ENCODE results near the gene ESAM. TPM values are rescaled to one million over a fixed set of nuclear protein-coding genes. Genes with fewer than 3 reads are reported as not detected.

Gene ESAM
- total RNA-seq, 1 experiment from 2014 or later: 0.92 TPM

DNA sequence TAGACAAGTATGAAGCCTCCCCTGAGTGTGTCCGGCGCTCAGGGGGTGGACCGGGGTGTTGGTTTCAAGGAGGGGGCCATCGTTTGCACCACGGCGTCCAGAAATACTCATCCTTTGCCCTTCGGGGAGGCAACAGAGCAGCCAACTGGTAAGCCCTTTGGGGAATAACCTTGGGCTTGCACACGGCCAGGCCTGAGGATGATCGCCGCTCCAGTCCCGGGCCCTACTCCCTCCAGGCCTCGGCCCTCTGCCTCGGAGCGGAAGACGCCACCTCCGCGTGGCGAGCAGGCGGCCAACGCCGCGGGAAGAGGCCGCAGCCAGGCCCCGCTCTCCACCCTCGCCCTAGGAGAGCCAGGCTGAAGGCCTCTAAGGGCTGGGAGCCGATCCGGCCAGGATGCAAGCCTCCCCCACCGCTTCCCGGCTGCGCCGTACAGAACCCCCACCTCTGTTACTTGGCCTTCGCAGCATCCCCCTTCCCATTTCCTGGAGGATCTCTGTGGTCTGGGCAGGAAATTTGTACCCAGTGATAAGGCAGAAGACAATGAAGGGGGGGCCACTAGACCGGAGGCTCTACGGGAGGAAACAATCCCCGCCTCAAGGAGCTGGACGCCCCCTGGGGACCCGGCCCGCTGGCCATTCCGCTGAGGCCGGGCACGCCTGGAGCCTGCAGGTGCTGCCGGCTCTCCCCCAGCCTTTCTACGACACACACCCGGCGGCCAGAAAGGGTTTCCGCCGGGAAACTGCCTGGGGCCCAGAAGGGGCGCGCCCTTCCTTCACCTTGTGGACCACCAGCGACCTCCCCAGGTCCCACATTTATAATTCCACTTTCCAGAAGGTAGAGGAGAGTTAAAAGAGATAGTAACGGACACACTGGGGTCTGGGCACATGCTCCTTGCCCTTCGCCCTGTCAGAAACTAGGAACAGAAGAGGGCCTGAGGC lies 2.6 kb downstream of the ESAM start:
- H3K4me1 ChIP-seq (ENCODE audit: insufficient read depth, low read length): no peaks in the 10 kb centered on the region
- no peak overlapping the region for H3K14ac ChIP-seq (ENCODE audit: insufficient read depth, low read length)
- H4K91ac ChIP-seq (ENCODE audit: insufficient read length, low read depth, low read length): no peak overlapping the region
- H4K8ac ChIP-seq (replicated peaks; ENCODE audit: insufficient read length, low read depth, low read length): no peak overlapping the region
- H3K18ac ChIP-seq (ENCODE audit: insufficient read length, low read depth, low read length): no peak overlapping the region
- H2AFZ ChIP-seq (ENCODE audit: low read length): no peak overlapping the region
- H3K9me3 ChIP-seq (ENCODE audit: control insufficient read depth, low read depth, low read length): no peaks in the 10 kb centered on the region
- H3K27ac ChIP-seq (ENCODE audit: insufficient read length, low read depth, low read length): no peak overlapping the region
- no peak overlapping the region for H2BK20ac ChIP-seq (ENCODE audit: low read depth, low read length, poor library complexity, severe bottlenecking)
- H3K4me3 Mint-ChIP-seq: peak overlapping the region; percentile 65 to 81
- no peaks in the 10 kb centered on the region for H3K79me2 ChIP-seq (ENCODE audit: insufficient read depth, low read length)
- no peak overlapping the region for H3T11ph ChIP-seq (ENCODE audit: low read length)
- H3K23ac ChIP-seq (ENCODE audit: insufficient read length, low read depth, low read length): no peak overlapping the region
- H2AK5ac ChIP-seq (ENCODE audit: insufficient read length, low read length): no peak overlapping the region
- peaks cover 0 to 9% of the 10 kb centered on the region in 2 experiments; a peak in 2 of 5 replicates for H3K9me3 Mint-ChIP-seq
- peaks cover 66% of the 10 kb centered on the region for H3K27me3 ChIP-seq (ENCODE audit: insufficient read depth, low read length)
- peaks cover 41 to 60% of the 10 kb centered on the region in 2 experiments for H3K4me1 Mint-ChIP-seq
- H2BK12ac ChIP-seq (ENCODE audit: insufficient read length, low read depth, low read length): no peak overlapping the region
- no CpG with 5 or more reads among the region's 52 CpGs for WGBS (ENCODE audit: extremely low coverage, insufficient read length, low lambda C conversion rate)
- no peak overlapping the region for H3K4ac ChIP-seq (ENCODE audit: low read depth, low read length)
- H3K23me2 ChIP-seq (ENCODE audit: insufficient read length, low read depth, low read length, poor library complexity, severe bottlenecking): peaks cover 24% of the 10 kb centered on the region
- H3K36me3 Mint-ChIP-seq (ENCODE audit: insufficient read depth in 1 of 3, low read depth in 3 of 3): no peaks in the 10 kb centered on the region
- H3K9ac ChIP-seq (ENCODE audit: extremely low read depth, insufficient read length, low read length): no peak overlapping the region
- H3K4me2 ChIP-seq (ENCODE audit: insufficient read depth, insufficient read length, low read length): peak overlapping the region; percentile 49
- peak; percentile 49 for DNase-seq
- no peak overlapping the region for H4K5ac ChIP-seq (ENCODE audit: insufficient read length, low read depth, low read length)
- no peak overlapping the region for H2BK15ac ChIP-seq (ENCODE audit: low read depth, low read length)
- H2BK5ac ChIP-seq (ENCODE audit: insufficient read length, low read length): no peak overlapping the region
- no peaks in the 10 kb centered on the region for H4K20me1 ChIP-seq (ENCODE audit: control insufficient read depth, insufficient read depth, insufficient read length)
- H3K56ac ChIP-seq (ENCODE audit: insufficient read length, low read depth, low read length): no peak overlapping the region
- H3K27me3 Mint-ChIP-seq (ENCODE audit: low read depth): peaks cover 72% of the 10 kb centered on the region
- no peak overlapping the region for H3K27ac Mint-ChIP-seq
- no peak overlapping the region for H2BK120ac ChIP-seq (ENCODE audit: low read depth, low read length, poor library complexity, severe bottlenecking)
- TF ChIP-seq, protein P1, sequence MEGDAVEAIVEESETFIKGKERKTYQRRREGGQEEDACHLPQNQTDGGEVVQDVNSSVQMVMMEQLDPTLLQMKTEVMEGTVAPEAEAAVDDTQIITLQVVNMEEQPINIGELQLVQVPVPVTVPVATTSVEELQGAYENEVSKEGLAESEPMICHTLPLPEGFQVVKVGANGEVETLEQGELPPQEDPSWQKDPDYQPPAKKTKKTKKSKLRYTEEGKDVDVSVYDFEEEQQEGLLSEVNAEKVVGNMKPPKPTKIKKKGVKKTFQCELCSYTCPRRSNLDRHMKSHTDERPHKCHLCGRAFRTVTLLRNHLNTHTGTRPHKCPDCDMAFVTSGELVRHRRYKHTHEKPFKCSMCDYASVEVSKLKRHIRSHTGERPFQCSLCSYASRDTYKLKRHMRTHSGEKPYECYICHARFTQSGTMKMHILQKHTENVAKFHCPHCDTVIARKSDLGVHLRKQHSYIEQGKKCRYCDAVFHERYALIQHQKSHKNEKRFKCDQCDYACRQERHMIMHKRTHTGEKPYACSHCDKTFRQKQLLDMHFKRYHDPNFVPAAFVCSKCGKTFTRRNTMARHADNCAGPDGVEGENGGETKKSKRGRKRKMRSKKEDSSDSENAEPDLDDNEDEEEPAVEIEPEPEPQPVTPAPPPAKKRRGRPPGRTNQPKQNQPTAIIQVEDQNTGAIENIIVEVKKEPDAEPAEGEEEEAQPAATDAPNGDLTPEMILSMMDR (conservative IDR thresholded peaks at IDR 0.05): no peak
- no peaks in the 10 kb centered on the region for H3K79me1 ChIP-seq (ENCODE audit: insufficient read depth, low read depth, low read length, poor library complexity, severe bottlenecking)

Measured in H9 (cell line).